ENCODE results near the gene SGK1. TPM values are rescaled to one million over a fixed set of nuclear protein-coding genes. Genes with fewer than 3 reads are reported as not detected.

The SGK1 gene
- total RNA-seq, 1 experiment from 2014 or later = 23.2 TPM

- DNase-seq (ENCODE audit: low spot score) = no peak
- Mint-ChIP-seq H3K27me3 (ENCODE audit: low read depth) (no peaks in the 10 kb centered on the region), H3K4me3 (no peak overlapping the region), H3K4me1 (peaks cover 7% of the 10 kb centered on the region), H3K9me3 (no peaks in the 10 kb centered on the region), H3K27ac (no peak overlapping the region), H3K36me3 (no peaks in the 10 kb centered on the region)
- ChIA-PET POLR2A (no interaction called here), CTCF (no interaction called here)
- no peak for TF ChIP-seq ZNF416 (CRISPR knock-in tag; IDR thresholded peaks at IDR 0.05)
- no peak for TF ChIP-seq SMAD3 (CRISPR knock-in tag; IDR thresholded peaks at IDR 0.05; ENCODE audit: borderline replicate concordance)
- TF ChIP-seq ZNF281 (CRISPR knock-in tag; IDR thresholded peaks at IDR 0.05) = no peak
- TF ChIP-seq STAT6 (CRISPR knock-in tag; conservative IDR thresholded peaks at IDR 0.05; ENCODE audit: low read depth) = no peak
- TF ChIP-seq CREB1 (CRISPR knock-in tag; IDR thresholded peaks at IDR 0.05) = no peak
- no peak for TF ChIP-seq JUN (CRISPR knock-in tag; IDR thresholded peaks at IDR 0.05)
- no peak for TF ChIP-seq ATF6 (CRISPR knock-in tag; IDR thresholded peaks at IDR 0.05)
- TF ChIP-seq, protein P1, sequence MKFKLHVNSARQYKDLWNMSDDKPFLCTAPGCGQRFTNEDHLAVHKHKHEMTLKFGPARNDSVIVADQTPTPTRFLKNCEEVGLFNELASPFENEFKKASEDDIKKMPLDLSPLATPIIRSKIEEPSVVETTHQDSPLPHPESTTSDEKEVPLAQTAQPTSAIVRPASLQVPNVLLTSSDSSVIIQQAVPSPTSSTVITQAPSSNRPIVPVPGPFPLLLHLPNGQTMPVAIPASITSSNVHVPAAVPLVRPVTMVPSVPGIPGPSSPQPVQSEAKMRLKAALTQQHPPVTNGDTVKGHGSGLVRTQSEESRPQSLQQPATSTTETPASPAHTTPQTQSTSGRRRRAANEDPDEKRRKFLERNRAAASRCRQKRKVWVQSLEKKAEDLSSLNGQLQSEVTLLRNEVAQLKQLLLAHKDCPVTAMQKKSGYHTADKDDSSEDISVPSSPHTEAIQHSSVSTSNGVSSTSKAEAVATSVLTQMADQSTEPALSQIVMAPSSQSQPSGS (CRISPR knock-in tag; IDR thresholded peaks at IDR 0.05; ENCODE audit: borderline replicate concordance, low read depth) = no peak
- no peak for TF ChIP-seq ERG (CRISPR knock-in tag; IDR thresholded peaks at IDR 0.05)
- no peak for TF ChIP-seq JAZF1 (CRISPR knock-in tag; IDR thresholded peaks at IDR 0.05)
- no peak for TF ChIP-seq RELA (CRISPR knock-in tag; IDR thresholded peaks at IDR 0.05; ENCODE audit: borderline replicate concordance)
- ATAC-seq = no peak
These were observed 94.0 kb downstream of the SGK1 start for GRCh38 chr6:134223796-134224420.

DNA sequence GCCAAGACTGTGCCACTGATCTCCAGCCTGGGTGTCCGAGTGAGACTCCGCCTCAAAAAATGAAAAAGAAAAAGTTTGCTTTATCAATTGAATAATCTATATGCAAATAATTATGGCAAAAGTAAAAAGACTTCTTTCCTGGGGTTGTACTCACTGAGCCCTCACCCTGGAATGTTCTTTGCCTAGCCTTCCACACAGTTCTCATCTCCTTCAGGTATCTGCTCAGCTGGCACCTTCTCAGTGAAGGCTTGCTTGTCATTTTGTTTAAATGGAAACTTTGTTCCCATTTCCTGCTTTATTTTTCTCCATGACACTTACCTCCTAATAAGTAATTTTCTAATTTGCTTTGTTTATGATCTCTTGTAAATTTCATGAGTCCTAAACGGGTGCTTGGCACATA, 96.7 kb downstream of the SGK1 start:
- Mint-ChIP-seq H3K9me3 (peaks cover 6% of the 10 kb centered on the region; the same call in 1 of the 2 replicates), H3K27ac (no peak overlapping the region), H3K4me3 (no peak overlapping the region), H3K27me3 (ENCODE audit: low read depth) (no peaks in the 10 kb centered on the region), H3K36me3 (no peaks in the 10 kb centered on the region), H3K4me1 (0 out of 2 replicates have a peak, but pooled peaks cover 3% of the 10 kb centered on the region)
- TF ChIP-seq TEAD1 (CRISPR knock-in tag; IDR thresholded peaks at IDR 0.05) = no peak
- TF ChIP-seq, protein P2, sequence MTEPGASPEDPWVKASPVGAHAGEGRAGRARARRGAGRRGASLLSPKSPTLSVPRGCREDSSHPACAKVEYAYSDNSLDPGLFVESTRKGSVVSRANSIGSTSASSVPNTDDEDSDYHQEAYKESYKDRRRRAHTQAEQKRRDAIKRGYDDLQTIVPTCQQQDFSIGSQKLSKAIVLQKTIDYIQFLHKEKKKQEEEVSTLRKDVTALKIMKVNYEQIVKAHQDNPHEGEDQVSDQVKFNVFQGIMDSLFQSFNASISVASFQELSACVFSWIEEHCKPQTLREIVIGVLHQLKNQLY (CRISPR knock-in tag; IDR thresholded peaks at IDR 0.05) = no peak
- TF ChIP-seq, protein P3, sequence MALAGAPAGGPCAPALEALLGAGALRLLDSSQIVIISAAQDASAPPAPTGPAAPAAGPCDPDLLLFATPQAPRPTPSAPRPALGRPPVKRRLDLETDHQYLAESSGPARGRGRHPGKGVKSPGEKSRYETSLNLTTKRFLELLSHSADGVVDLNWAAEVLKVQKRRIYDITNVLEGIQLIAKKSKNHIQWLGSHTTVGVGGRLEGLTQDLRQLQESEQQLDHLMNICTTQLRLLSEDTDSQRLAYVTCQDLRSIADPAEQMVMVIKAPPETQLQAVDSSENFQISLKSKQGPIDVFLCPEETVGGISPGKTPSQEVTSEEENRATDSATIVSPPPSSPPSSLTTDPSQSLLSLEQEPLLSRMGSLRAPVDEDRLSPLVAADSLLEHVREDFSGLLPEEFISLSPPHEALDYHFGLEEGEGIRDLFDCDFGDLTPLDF (CRISPR knock-in tag; IDR thresholded peaks at IDR 0.05) = no peak
- TF ChIP-seq STAT6 (CRISPR knock-in tag; conservative IDR thresholded peaks at IDR 0.05; ENCODE audit: low read depth) = no peak
- TF ChIP-seq, protein P4, sequence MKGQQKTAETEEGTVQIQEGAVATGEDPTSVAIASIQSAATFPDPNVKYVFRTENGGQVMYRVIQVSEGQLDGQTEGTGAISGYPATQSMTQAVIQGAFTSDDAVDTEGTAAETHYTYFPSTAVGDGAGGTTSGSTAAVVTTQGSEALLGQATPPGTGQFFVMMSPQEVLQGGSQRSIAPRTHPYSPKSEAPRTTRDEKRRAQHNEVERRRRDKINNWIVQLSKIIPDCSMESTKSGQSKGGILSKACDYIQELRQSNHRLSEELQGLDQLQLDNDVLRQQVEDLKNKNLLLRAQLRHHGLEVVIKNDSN (CRISPR knock-in tag; IDR thresholded peaks at IDR 0.05) = no peak
- ChIA-PET POLR2A (no interaction called here), CTCF (interaction anchor here (1.2 kb wide), 1 partner anchor 9 kb away, joined by 4 read pairs; no protein-coding TSS in a partner anchor)
- no peak for DNase-seq (ENCODE audit: low spot score)
- no peak for ATAC-seq
